Measurements from ENCODE around the gene ATP5PO. TPM values are rescaled to one million over a fixed set of nuclear protein-coding genes. Genes with fewer than 3 reads are reported as not detected.

ATP5PO gene
- total RNA-seq, 1 experiment from 2014 or later, result 264 TPM

DNA sequence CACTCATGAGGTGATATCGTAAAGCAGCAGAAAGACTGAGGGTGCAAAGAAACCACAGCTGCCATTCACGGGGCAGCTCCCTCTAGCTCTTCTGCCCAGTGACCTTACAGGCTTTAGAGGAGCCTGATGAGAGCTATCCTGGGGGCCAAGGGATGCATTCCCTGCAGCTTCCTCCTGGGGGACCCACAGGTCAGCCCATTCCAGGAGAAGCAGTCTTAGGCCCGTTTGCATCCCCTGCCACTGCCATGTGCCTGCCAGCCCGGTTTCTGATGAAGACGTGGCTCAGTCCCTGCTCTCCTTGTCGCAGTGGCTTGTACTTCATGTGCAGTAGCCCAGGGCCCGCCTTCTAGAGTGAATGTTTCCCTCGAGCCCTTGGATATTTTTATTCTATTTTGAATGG, 22.8 kb downstream of the ATP5PO start (continued):
- TF ChIP-seq, protein P1, sequence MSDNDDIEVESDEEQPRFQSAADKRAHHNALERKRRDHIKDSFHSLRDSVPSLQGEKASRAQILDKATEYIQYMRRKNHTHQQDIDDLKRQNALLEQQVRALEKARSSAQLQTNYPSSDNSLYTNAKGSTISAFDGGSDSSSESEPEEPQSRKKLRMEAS (CRISPR knock-in tag; IDR thresholded peaks at IDR 0.05), result peak; percentile 84
- TF ChIP-seq, protein P2, sequence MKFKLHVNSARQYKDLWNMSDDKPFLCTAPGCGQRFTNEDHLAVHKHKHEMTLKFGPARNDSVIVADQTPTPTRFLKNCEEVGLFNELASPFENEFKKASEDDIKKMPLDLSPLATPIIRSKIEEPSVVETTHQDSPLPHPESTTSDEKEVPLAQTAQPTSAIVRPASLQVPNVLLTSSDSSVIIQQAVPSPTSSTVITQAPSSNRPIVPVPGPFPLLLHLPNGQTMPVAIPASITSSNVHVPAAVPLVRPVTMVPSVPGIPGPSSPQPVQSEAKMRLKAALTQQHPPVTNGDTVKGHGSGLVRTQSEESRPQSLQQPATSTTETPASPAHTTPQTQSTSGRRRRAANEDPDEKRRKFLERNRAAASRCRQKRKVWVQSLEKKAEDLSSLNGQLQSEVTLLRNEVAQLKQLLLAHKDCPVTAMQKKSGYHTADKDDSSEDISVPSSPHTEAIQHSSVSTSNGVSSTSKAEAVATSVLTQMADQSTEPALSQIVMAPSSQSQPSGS (CRISPR knock-in tag; IDR thresholded peaks at IDR 0.05; ENCODE audit: borderline replicate concordance, low read depth), result no peak
- no peak for TF ChIP-seq NFATC4 (CRISPR knock-in tag; IDR thresholded peaks at IDR 0.05)
- TF ChIP-seq, protein P3, sequence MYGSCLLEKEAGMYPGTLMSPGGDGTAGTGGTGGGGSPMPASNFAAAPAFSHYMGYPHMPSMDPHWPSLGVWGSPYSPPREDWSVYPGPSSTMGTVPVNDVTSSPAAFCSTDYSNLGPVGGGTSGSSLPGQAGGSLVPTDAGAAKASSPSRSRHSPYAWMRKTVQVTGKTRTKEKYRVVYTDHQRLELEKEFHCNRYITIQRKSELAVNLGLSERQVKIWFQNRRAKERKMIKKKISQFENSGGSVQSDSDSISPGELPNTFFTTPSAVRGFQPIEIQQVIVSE (CRISPR knock-in tag; IDR thresholded peaks at IDR 0.05; ENCODE audit: borderline replicate concordance), result no peak
- no peak for TF ChIP-seq CREB1 (CRISPR knock-in tag; IDR thresholded peaks at IDR 0.05)

DNA sequence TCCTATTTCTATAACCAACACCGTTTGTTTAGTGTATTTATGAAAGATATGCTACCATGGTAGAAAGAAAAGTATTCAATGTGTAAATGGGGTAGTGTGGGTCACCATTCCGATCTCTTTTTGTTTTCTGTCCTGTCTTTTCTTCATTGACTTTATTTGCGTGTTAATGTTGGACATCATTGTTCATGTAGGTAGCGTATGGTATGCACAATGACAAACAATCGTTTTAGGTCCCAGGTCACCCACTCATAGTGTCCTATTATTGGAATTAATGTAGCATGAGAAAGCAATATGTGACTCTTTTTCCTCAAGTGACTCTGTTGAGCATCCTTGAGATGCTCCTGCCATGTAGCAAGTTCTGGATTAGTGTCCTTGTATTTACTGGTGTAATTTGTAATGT, 25.4 kb downstream of the ATP5PO start:
- ATAC-seq, result no peak
- TF ChIP-seq ZNF219 (CRISPR knock-in tag; IDR thresholded peaks at IDR 0.05; ENCODE audit: borderline replicate concordance) (no peak), HMGA2 (CRISPR knock-in tag; IDR thresholded peaks at IDR 0.05) (no peak)
- TF ChIP-seq, protein P1 (CRISPR knock-in tag; IDR thresholded peaks at IDR 0.05), result no peak
- 0 out of 2 replicates have a peak, but pooled peaks cover 6% of the 10 kb centered on the region for H3K27me3 Mint-ChIP-seq (ENCODE audit: low read depth)
- no peak overlapping the region for H3K4me3 Mint-ChIP-seq
- peaks cover 17% of the 10 kb centered on the region for H3K4me1 Mint-ChIP-seq
- ChIA-PET CTCF (no interaction called here), POLR2A (no interaction called here)
- DNase-seq (ENCODE audit: low spot score), result no peak
- no peaks in the 10 kb centered on the region for H3K9me3 Mint-ChIP-seq
- no peak overlapping the region for H3K27ac Mint-ChIP-seq
- H3K36me3 Mint-ChIP-seq, result no peaks in the 10 kb centered on the region

DNA sequence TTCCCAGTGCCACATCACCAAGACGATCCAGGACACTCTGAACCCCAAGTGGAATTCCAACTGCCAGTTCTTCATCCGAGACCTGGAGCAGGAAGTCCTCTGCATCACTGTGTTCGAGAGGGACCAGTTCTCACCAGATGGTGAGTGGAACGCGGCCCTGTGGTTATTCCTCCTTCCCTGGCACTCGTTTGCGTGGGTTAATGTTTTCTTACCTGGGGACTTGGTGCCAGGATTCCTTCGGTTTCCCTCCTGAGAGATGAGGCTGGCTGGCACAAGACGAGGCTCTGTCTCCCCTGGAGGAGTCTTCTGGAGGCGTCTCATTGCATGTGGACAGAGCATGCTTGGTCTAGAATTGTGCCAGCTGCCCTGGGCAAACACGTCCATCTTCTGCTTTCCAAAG, 29.3 kb downstream of the ATP5PO start:
- no peaks in the 10 kb centered on the region for H3K9me3 Mint-ChIP-seq
- DNase-seq (ENCODE audit: low spot score) (no peak), ATAC-seq (no peak)
- no peak for TF ChIP-seq GABPB1 (CRISPR knock-in tag; IDR thresholded peaks at IDR 0.05)
- no peak for TF ChIP-seq CREM (CRISPR knock-in tag; IDR thresholded peaks at IDR 0.05)
- TF ChIP-seq, protein P4, sequence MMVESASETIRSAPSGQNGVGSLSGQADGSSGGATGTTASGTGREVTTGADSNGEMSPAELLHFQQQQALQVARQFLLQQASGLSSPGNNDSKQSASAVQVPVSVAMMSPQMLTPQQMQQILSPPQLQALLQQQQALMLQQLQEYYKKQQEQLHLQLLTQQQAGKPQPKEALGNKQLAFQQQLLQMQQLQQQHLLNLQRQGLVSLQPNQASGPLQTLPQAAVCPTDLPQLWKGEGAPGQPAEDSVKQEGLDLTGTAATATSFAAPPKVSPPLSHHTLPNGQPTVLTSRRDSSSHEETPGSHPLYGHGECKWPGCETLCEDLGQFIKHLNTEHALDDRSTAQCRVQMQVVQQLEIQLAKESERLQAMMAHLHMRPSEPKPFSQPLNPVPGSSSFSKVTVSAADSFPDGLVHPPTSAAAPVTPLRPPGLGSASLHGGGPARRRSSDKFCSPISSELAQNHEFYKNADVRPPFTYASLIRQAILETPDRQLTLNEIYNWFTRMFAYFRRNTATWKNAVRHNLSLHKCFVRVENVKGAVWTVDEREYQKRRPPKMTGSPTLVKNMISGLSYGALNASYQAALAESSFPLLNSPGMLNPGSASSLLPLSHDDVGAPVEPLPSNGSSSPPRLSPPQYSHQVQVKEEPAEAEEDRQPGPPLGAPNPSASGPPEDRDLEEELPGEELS (CRISPR knock-in tag; IDR thresholded peaks at IDR 0.05), result no peak
- TF ChIP-seq, protein P5, sequence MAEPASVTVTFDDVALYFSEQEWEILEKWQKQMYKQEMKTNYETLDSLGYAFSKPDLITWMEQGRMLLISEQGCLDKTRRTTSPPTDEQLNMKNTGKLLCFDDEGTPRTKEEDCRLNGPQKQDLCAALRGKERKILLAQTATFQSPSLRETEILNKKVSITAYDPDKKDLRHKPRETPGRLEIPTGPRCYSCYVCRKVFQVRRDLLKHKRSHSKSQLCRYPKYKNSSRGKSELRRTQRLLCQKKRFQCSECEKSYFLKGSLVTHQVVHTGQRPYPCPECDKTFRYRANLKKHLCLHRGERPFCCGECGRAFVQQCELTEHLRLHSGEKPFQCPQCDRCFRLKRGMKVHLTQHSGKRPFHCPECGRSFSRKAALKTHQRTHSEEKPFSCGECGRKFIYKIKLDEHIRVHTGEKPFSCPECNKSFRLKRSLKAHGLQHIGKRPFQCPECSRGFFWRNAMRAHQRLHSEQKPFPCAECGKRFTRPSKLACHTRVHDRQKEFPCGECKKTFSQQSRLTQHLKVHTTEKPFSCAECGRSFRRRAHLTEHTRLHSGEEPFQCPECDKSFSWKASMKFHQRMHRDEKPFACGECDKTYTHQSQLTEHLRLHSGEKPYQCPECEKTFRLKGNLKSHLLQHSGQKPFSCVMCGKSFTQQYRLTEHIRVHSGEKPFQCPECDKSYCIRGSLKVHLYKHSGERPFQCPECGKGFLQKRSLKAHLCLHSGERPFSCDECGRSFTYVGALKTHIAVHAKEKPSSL (CRISPR knock-in tag; conservative IDR thresholded peaks at IDR 0.05), result no peak
- TF ChIP-seq NR1H2 (CRISPR knock-in tag; IDR thresholded peaks at IDR 0.05), result no peak
- TF ChIP-seq SMAD4 (CRISPR knock-in tag; IDR thresholded peaks at IDR 0.05), result no peak
- TF ChIP-seq SP1 (CRISPR knock-in tag; conservative IDR thresholded peaks at IDR 0.05), result no peak
- no peak for TF ChIP-seq NR2C2 (CRISPR knock-in tag; IDR thresholded peaks at IDR 0.05)
- TF ChIP-seq ZNF671 (CRISPR knock-in tag; IDR thresholded peaks at IDR 0.05), result no peak
- H3K4me1 Mint-ChIP-seq, result peaks cover 17% of the 10 kb centered on the region
- H3K27ac Mint-ChIP-seq, result no peak overlapping the region
- no peaks in the 10 kb centered on the region; the same call in 1 of the 2 replicates for H3K27me3 Mint-ChIP-seq (ENCODE audit: low read depth)
- no peak overlapping the region for H3K4me3 Mint-ChIP-seq
- H3K36me3 Mint-ChIP-seq, result no peaks in the 10 kb centered on the region
- POLR2A ChIA-PET, result no interaction called here
- CTCF ChIA-PET, result interaction anchor here (1.2 kb wide), 1 partner anchor 281 kb away, joined by 3 read pairs; no protein-coding TSS in a partner anchor

All from WTC11 (cell line).